ENCODE data around the gene MGST2. TPM values are rescaled to one million over a fixed set of nuclear protein-coding genes. Genes with fewer than 3 reads are reported as not detected.
A peak's percentile ranks its signal among the peaks of the same experiment; 100 is the strongest.

The MGST2 gene
- polyA plus RNA-seq, 1 donor (not counting 4 experiments of a cell fraction or from before 2014, with no cell fraction given), result 57.6 TPM

DNA sequence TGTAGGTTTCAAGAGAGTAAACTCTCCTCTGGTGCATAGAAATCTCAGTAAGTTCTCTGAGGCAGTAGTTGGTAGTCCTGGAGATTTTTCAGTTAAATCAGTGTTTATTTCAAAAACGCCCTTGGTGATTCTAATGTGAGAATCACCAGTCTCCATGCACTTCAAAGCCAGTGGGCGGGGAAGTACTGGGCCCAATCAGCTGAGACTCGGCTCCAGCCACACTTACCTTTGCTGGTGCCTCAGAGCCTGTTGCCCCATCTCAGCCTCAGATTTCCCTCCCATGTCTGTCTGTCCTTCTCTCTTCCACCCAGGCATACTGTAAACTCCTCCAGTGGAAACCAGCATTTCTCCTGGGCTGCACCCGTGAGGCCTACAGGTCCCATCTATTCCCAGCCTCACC lies 7.4 kb upstream of the MGST2 start:
- no peaks in the 10 kb centered on the region for H3K27me3 ChIP-seq (ENCODE audit: control insufficient read depth, extremely low read depth, insufficient read depth, low read length)
- H3K36me3 ChIP-seq (ENCODE audit: control insufficient read depth in 2 of 2, extremely low read depth in 1 of 2, insufficient read depth in 2 of 2, low read length in 2 of 2), result no peaks in the 10 kb centered on the region
- FAIRE-seq (no peak), DNase-seq (ENCODE audit: low read depth, low spot score) (no peak)
- H3K27ac ChIP-seq (ENCODE audit: control insufficient read depth, insufficient read depth, low read length), result peak overlapping the region; percentile 87
- peaks cover 23% of the 10 kb centered on the region for H3K4me1 ChIP-seq (ENCODE audit: control insufficient read depth, extremely low read depth, insufficient read depth, low read length)
- no peaks in the 10 kb centered on the region for H4K20me1 ChIP-seq (ENCODE audit: control insufficient read depth, extremely low read depth, insufficient read depth, low read length)
- dilution Hi-C loops (cut with MboI; ENCODE audit: extremely low pct_ligation_motif_present, low sequenced_read_pairs), result no loop called here
- H3K4me3 ChIP-seq (ENCODE audit: control insufficient read depth in 2 of 3, extremely low read depth in 1 of 3, insufficient read depth in 2 of 3, low read depth in 1 of 3, low read length in 3 of 3), result peak overlapping the region in 2 of 3 experiments; percentile 56 to 61
- peak overlapping the region; percentile 76 for H2AFZ ChIP-seq (ENCODE audit: control insufficient read depth, low read length)
- no peaks in the 10 kb centered on the region for H3K9me3 ChIP-seq (ENCODE audit: control insufficient read depth, low read depth, low read length)
- H3K79me2 ChIP-seq (ENCODE audit: control insufficient read depth, insufficient read depth, low read length), result no peaks in the 10 kb centered on the region
- TF ChIP-seq EZH2 (IDR thresholded peaks at IDR 0.05; ENCODE audit: low read length), result no peak
- TF ChIP-seq, protein P1, sequence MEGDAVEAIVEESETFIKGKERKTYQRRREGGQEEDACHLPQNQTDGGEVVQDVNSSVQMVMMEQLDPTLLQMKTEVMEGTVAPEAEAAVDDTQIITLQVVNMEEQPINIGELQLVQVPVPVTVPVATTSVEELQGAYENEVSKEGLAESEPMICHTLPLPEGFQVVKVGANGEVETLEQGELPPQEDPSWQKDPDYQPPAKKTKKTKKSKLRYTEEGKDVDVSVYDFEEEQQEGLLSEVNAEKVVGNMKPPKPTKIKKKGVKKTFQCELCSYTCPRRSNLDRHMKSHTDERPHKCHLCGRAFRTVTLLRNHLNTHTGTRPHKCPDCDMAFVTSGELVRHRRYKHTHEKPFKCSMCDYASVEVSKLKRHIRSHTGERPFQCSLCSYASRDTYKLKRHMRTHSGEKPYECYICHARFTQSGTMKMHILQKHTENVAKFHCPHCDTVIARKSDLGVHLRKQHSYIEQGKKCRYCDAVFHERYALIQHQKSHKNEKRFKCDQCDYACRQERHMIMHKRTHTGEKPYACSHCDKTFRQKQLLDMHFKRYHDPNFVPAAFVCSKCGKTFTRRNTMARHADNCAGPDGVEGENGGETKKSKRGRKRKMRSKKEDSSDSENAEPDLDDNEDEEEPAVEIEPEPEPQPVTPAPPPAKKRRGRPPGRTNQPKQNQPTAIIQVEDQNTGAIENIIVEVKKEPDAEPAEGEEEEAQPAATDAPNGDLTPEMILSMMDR (optimal IDR thresholded peaks at IDR 0.05 in 1 of 3, IDR thresholded peaks at IDR 0.05 in 1 of 3, conservative IDR thresholded peaks at IDR 0.05 in 1 of 3; ENCODE audit: extremely low read depth in 1 of 3, insufficient read depth in 2 of 3, low read length in 3 of 3), result no peak
- peak overlapping the region; percentile 73 for H3K4me2 ChIP-seq (ENCODE audit: control insufficient read depth, extremely low read depth, insufficient read depth, low read depth, low read length)
- H3K9ac ChIP-seq (ENCODE audit: control insufficient read depth, extremely low read depth, insufficient read depth, low read length), result peak overlapping the region; percentile 49
- no peaks in the 10 kb centered on the region for H3K9me1 ChIP-seq (ENCODE audit: control insufficient read depth, extremely low read depth, insufficient read depth, low read length)

GRCh38 chr4:139658586-139659382 lies 6.8 kb upstream of the MGST2 start:
- H2AFZ ChIP-seq (ENCODE audit: control insufficient read depth, low read length), result peak overlapping the region; percentile 76
- peak overlapping the region; percentile 49 for H3K9ac ChIP-seq (ENCODE audit: control insufficient read depth, extremely low read depth, insufficient read depth, low read length)

More at GRCh38 chr4:139658586-139659382, 6.8 kb upstream of the MGST2 start:
- dilution Hi-C loops (cut with MboI; ENCODE audit: extremely low pct_ligation_motif_present, low sequenced_read_pairs), result no loop called here
- Histone ChIP-seq H3K27me3 (ENCODE audit: control insufficient read depth, extremely low read depth, insufficient read depth, low read length) (no peaks in the 10 kb centered on the region), H3K4me3 (ENCODE audit: control insufficient read depth in 2 of 3, extremely low read depth in 1 of 3, insufficient read depth in 2 of 3, low read depth in 1 of 3, low read length in 3 of 3) (peak overlapping the region in 1 of 3 experiments; percentile 3), H3K36me3 (ENCODE audit: control insufficient read depth in 2 of 2, extremely low read depth in 1 of 2, insufficient read depth in 2 of 2, low read length in 2 of 2) (no peaks in the 10 kb centered on the region), H3K79me2 (ENCODE audit: control insufficient read depth, insufficient read depth, low read length) (no peaks in the 10 kb centered on the region), H3K27ac (ENCODE audit: control insufficient read depth, insufficient read depth, low read length) (peak overlapping the region; percentile 87), H3K9me1 (ENCODE audit: control insufficient read depth, extremely low read depth, insufficient read depth, low read length) (no peaks in the 10 kb centered on the region), H4K20me1 (ENCODE audit: control insufficient read depth, extremely low read depth, insufficient read depth, low read length) (no peaks in the 10 kb centered on the region), H3K4me2 (ENCODE audit: control insufficient read depth, extremely low read depth, insufficient read depth, low read depth, low read length) (peak overlapping the region; percentile 73), H3K4me1 (ENCODE audit: control insufficient read depth, extremely low read depth, insufficient read depth, low read length) (peaks cover 23% of the 10 kb centered on the region), H3K9me3 (ENCODE audit: control insufficient read depth, low read depth, low read length) (no peaks in the 10 kb centered on the region)
- no peak for FAIRE-seq
- no peak for DNase-seq (ENCODE audit: low read depth, low spot score)
- no peak for TF ChIP-seq EZH2 (IDR thresholded peaks at IDR 0.05; ENCODE audit: low read length)
- TF ChIP-seq, protein P1 (optimal IDR thresholded peaks at IDR 0.05 in 1 of 3, IDR thresholded peaks at IDR 0.05 in 1 of 3, conservative IDR thresholded peaks at IDR 0.05 in 1 of 3; ENCODE audit: extremely low read depth in 1 of 3, insufficient read depth in 2 of 3, low read length in 3 of 3), result no peak

Data from keratinocyte (primary cell).